Stomach (tissue), 19 donors: ENCODE results near the gene ZSCAN18. TPM values are rescaled to one million over a fixed set of nuclear protein-coding genes. Genes with fewer than 3 reads are reported as not detected.
"Not testable (repeated sequence)": the region's sequence is repeated elsewhere in the genome, so short reads cannot be mapped to it uniquely, and the experiment has no call there.

Experiments used
- DNase-seq, 2 donors: peaks; one replicate each; pipeline versions ENCODE4 v3.0.0 to v3.0.0-alpha.2; 2013 to 2019
- H3K27ac ChIP-seq, 5 donors: fragments of 200-600 bp in 4 of 5; sonication (generic) in 4 of 5; one replicate each; pipeline ENCODE4 v1.5.1; 2013 to 2019; ENCODE audit warnings: mild to moderate bottlenecking in 1 of 5, moderate library complexity in 1 of 5
- H3K27me3 ChIP-seq, 3 donors: fragments of 200-600 bp; sonication (generic); one replicate each; pipeline ENCODE4 v1.5.1; 2017 to 2019; ENCODE audit warnings: mixed run types in 1 of 3
- H3K36me3 ChIP-seq, 4 donors: fragments of 200-600 bp; sonication (generic); 1 replicate in 3 of 4; 2 replicates in 1 of 4; pipeline ENCODE4 v1.5.1; 2016 to 2019
- H3K4me1 ChIP-seq, 4 donors: fragments of 200-600 bp; sonication (generic); one replicate each; pipeline ENCODE4 v1.5.1; 2016 to 2019
- H3K4me3 ChIP-seq, 4 donors: fragments of 200-600 bp; sonication (generic) in 3 of 4; one replicate each; pipeline ENCODE4 v1.5.1; 2016 to 2019; ENCODE audit warnings: mild to moderate bottlenecking in 1 of 4
- H3K9me3 ChIP-seq, 4 donors: fragments of 200-600 bp; sonication (generic); one replicate each; pipeline ENCODE4 v1.5.1; 2016 to 2019
- CTCF ChIP-seq, 7 experiments: fragments of 450-650 bp in 4 of 7; fragments of 200-600 bp in 3 of 7; sonication (generic) in 3 of 7; IDR thresholded peaks; one replicate each; pipeline ENCODE4 v1.5.1; 2016 to 2019; ENCODE audit warnings: antibody characterized with exemption in 7 of 7, control low read depth in 2 of 7, mild to moderate bottlenecking in 1 of 7
- EP300 ChIP-seq: sonication (generic); formaldehyde crosslinking; IDR thresholded peaks from one replicate; pipeline ENCODE4 v1.6.1; 2017; ENCODE audit warnings: antibody characterized with exemption
- POLR2A ChIP-seq, 4 donors: fragments of 450-650 bp; IDR thresholded peaks; one replicate each; pipeline ENCODE4 v1.6.1; 2016; ENCODE audit warnings: antibody characterized with exemption in 4 of 4, control low read depth in 2 of 4, mild to moderate bottlenecking in 1 of 4, moderate library complexity in 1 of 4
- POLR2AphosphoS5 ChIP-seq, 3 donors: sonication (generic); formaldehyde crosslinking; IDR thresholded peaks; one replicate each; pipeline ENCODE4 v1.6.1; 2016; ENCODE audit warnings: antibody characterized with exemption in 3 of 3
- WGBS, 5 donors: extraction: QIAGEN DNeasy Blood & Tissue Kit in 3 of 5; methylation state at CpG; one replicate each; pipeline versions ENCODE4 v1.1.5 to v1.1.7; 2013 to 2018; 5-methylcytosine and 5-hydroxymethylcytosine counted together
- intact Hi-C: fragments of 100-400 bp; cut with DNase I; formaldehyde crosslinking; loops from one replicate; pipeline ENCODE4 v1.15.1; 2023; ENCODE audit warnings: low total_unique reads
- long read RNA-seq, 10 donors: transcript quantifications; one replicate each; lab custom pipeline, GENCODE V29; 2026
- polyA plus RNA-seq, 3 donors: library from polyadenylated mRNA; stranded (reverse); fragments of 200-250 nt; gene quantifications; one replicate each; pipeline ENCODE4 v1.2.3, GENCODE V29; 2013
- total RNA-seq, 5 donors: library from RNA; depleted of rRNA; stranded (reverse); fragments of >200 nt; gene quantifications; one replicate each; pipeline versions ENCODE4 v1.1.0 to v1.2.3, GENCODE V29; 2014 to 2016
- donor health status: healthy with polysubstance abuse.
- donor health status: Bipolar disorder and iron deficiency.
- donor health status: healthy.

The ZSCAN18 gene
- total RNA-seq (100 to 1,000 TPM in 1 of 5 donors, 10 to 100 TPM in 4; 27.0 to 327 (median 60.6) TPM), polyA plus RNA-seq (10 to 100 TPM; 15.5 to 50.3 (median 35.4) TPM)
- long read RNA-seq, donor 1, partial matches to known transcripts: 16 of 19 reads
- long read RNA-seq, donor 1, other reads (novel, unspliced or antisense): 0 of 19 reads
- long read RNA-seq, donor 2, full-length matches to known transcripts: 7 of 7 reads
- long read RNA-seq, donor 2, partial matches to known transcripts: 0 of 7 reads
- long read RNA-seq, donor 2, other reads (novel, unspliced or antisense): 0 of 7 reads
- long read RNA-seq, donor 3, full-length matches to known transcripts: 3 of 3 reads
- long read RNA-seq, donor 3, partial matches to known transcripts: 0 of 3 reads
- long read RNA-seq, donor 3, other reads (novel, unspliced or antisense): 0 of 3 reads
- long read RNA-seq, donor 4: 0 reads
- long read RNA-seq, donor 5, partial matches to known transcripts: 0 of 5 reads
- long read RNA-seq, donor 5, other reads (novel, unspliced or antisense): 0 of 5 reads
- long read RNA-seq, donor 6, full-length matches to known transcripts: 13 of 19 reads
- long read RNA-seq, donor 6, partial matches to known transcripts: 6 of 19 reads
- long read RNA-seq, donor 6, other reads (novel, unspliced or antisense): 0 of 19 reads
- long read RNA-seq, donor 7, full-length matches to known transcripts: 12 of 12 reads
- long read RNA-seq, donor 7, partial matches to known transcripts: 0 of 12 reads
- long read RNA-seq, donor 7, other reads (novel, unspliced or antisense): 0 of 12 reads
- long read RNA-seq, donor 8, full-length matches to known transcripts: 9 of 9 reads
- long read RNA-seq, donor 8, partial matches to known transcripts: 0 of 9 reads
- long read RNA-seq, donor 8, other reads (novel, unspliced or antisense): 0 of 9 reads
- long read RNA-seq, donor 9, full-length matches to known transcripts: 6 of 6 reads
- long read RNA-seq, donor 9, partial matches to known transcripts: 0 of 6 reads
- long read RNA-seq, donor 9, other reads (novel, unspliced or antisense): 0 of 6 reads
- long read RNA-seq, donor 10, full-length matches to known transcripts: 3 of 3 reads
- long read RNA-seq, donor 10, partial matches to known transcripts: 0 of 3 reads
- long read RNA-seq, donor 10, other reads (novel, unspliced or antisense): 0 of 3 reads

- Histone ChIP-seq H3K36me3 (peaks cover 0 to 34% (median 13%) of the 10 kb centered on the region in 4 donors), H3K9me3 (peaks cover 0 to 71% (median 40%) of the 10 kb centered on the region in 4 donors), H3K4me1 (peaks cover 0 to 21% (median 20%) of the 10 kb centered on the region in 4 donors), H3K4me3 (peak within 1 kb of the TSS; percentile 66 to 96 (median 91)), H3K27me3 (no peaks in the 10 kb centered on the region), H3K27ac (peak within 1 kb of the TSS; percentile 85 to 97 (median 90))
- 0 to 2% (median 1%) methylated on average over 31 to 67 of the region's 67 CpGs for WGBS, 5 donors
- DNase-seq: peak; percentile 96 to 100
- intact Hi-C loops: no loop called here
- peak; percentile 76 to 90 (median 79) for TF ChIP-seq POLR2AphosphoS5 (IDR thresholded peaks at IDR 0.05)
- TF ChIP-seq EP300: peak; percentile 39
- no peak for TF ChIP-seq CTCF (IDR thresholded peaks at IDR 0.05)
- peak in 1 of 4 donors; percentile 37 for TF ChIP-seq POLR2A (IDR thresholded peaks at IDR 0.05)
Observed at GRCh38 chr19:58097781-58098681, at the start of gene ZSCAN18. ZSCAN18 (minus strand) TSS chr19:58098231; CDS start chr19:58090267, 7,964 bp downstream.

- intact Hi-C loops, H3K27ac ChIP-seq, H3K27me3 ChIP-seq, H3K4me3 ChIP-seq, DNase-seq: not testable (repeated sequence)
- Histone ChIP-seq H3K4me1 (peaks cover 5 to 29% (median 17%) of the 10 kb centered on the region in 4 donors), H3K9me3 (peaks cover 31 to 72% (median 51%) of the 10 kb centered on the region in 4 donors), H3K36me3 (peaks cover 5 to 25% (median 16%) of the 10 kb centered on the region in 4 donors)
- 87 to 100% (median 98%) methylated on average over 2 to 24 of the region's 28 CpGs for WGBS, 5 donors
Observed at GRCh38 chr19:58147475-58147874, 49.4 kb upstream of the ZSCAN18 start.

- H3K9me3 ChIP-seq: peaks cover 35 to 82% (median 64%) of the 10 kb centered on the region in 4 donors
- no peak for TF ChIP-seq POLR2AphosphoS5 (IDR thresholded peaks at IDR 0.05)
- TF ChIP-seq EP300: no peak
- no peak for TF ChIP-seq CTCF (IDR thresholded peaks at IDR 0.05)
- no peak for TF ChIP-seq POLR2A (IDR thresholded peaks at IDR 0.05)
- no peak for DNase-seq
- intact Hi-C loops: no loop called here
- H3K27ac ChIP-seq: no peak overlapping the region
- H3K36me3 ChIP-seq: peaks cover 22 to 41% (median 32%) of the 10 kb centered on the region in 4 donors
- peaks cover 5 to 17% (median 9%) of the 10 kb centered on the region in 4 donors for H3K4me1 ChIP-seq
- H3K4me3 ChIP-seq: no peak overlapping the region
- no peaks in the 10 kb centered on the region for H3K27me3 ChIP-seq
- WGBS, 5 donors: 95 to 99% (median 98%) methylated on average over 3 of the region's 3 CpGs
Observed at GRCh38 chr19:58145849-58146248, 47.8 kb upstream of the ZSCAN18 start.

GRCh38 chr19:58134244-58134643, 36.2 kb upstream of the ZSCAN18 start:
- intact Hi-C loops: no loop called here
- H3K36me3 ChIP-seq: peaks cover 87 to 100% (median 100%) of the 10 kb centered on the region in 4 donors
- TF ChIP-seq EP300 (no peak), POLR2A (IDR thresholded peaks at IDR 0.05) (no peak), POLR2AphosphoS5 (IDR thresholded peaks at IDR 0.05) (no peak), CTCF (IDR thresholded peaks at IDR 0.05) (no peak)
- H3K27ac ChIP-seq: no peak overlapping the region
- no peak overlapping the region for H3K4me3 ChIP-seq
- no peaks in the 10 kb centered on the region for H3K27me3 ChIP-seq
- H3K4me1 ChIP-seq: no peaks in the 10 kb centered on the region
- DNase-seq: no peak
- H3K9me3 ChIP-seq: peaks cover 93 to 100% (median 100%) of the 10 kb centered on the region in 4 donors
- WGBS, 5 donors: 92 to 100% (median 97%) methylated on average over 1 of the region's 1 CpG
